ENCODE data around the gene ZC3H7A.

Gene ZC3H7A

GRCh38 chr16:11780991-11781680 lies 15.9 kb downstream of the ZC3H7A start:
- DNase-seq: no peak

DNA sequence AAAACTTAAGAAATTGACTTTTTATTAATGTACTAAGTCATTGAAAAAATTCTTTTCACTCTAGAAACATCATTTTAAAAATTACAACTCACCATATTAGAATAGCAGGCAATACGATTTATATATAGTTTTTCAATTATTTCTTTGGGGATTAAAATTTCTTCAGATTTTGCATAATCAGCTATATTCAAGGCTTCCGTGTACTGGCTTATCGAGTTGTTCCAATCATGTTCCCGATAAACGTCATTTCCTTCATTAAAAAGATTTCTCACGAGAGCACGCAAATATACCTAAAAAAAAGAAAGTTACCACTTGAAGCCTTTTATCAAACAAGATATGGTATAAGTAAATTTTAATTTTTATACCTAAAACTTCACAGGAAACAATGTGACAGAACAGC lies 18.0 kb downstream of the ZC3H7A start:
- DNase-seq: no peak

GRCh38 chr16:11774065-11774626 lies 22.9 kb downstream of the ZC3H7A start:
- DNase-seq: no peak

- DNase-seq: no peak
Observed at GRCh38 chr16:11768849-11769248, 28.2 kb downstream of the ZC3H7A start.

- no peak for DNase-seq
Observed at GRCh38 chr16:11762431-11762830, 34.6 kb downstream of the ZC3H7A start.

DNA sequence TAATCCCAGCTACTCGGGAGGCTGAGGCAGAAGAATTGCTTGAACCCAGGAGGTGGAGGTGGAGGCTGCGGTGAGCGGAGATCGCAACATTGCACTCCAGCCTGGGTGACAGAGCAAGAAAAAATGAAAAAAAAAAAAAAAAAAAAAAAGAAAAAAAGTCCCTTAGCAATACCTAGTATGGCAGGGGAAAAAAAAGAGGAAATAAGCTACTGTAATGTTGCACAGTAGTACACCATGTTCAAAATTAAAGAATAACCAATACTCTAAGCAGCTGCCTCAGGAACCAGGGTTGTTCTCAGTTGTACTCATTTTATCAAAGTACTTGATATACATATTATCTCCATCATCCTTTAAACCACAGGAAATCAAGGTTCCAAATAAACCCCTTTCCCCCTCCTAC lies 37.1 kb downstream of the ZC3H7A start:
- no peak for DNase-seq

GRCh38 chr16:11759163-11759834 lies 37.8 kb downstream of the ZC3H7A start:
- DNase-seq: no peak

GRCh38 chr16:11757671-11758545 lies 39.1 kb downstream of the ZC3H7A start:
- no peak for DNase-seq

DNA sequence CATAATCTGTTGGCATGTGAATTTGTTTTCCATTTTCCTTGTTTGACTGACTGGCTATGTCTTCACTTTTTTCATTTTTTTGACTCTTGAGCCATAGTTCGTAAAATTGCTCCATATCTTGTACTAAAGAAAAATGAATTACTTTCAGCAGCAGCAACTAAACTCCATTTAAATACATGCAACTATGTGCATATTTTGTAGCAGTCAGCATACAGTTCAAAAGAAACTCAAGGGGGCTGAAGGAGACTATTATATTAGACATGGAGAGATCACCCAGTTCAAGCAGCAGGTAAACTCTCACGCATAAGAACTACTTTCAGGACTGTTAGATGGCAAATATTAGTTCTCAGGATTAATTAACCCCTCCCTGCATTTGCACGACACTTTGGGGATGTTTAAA lies 40.8 kb downstream of the ZC3H7A start:
- no peak for DNase-seq

GRCh38 chr16:11755022-11755760 lies 41.9 kb downstream of the ZC3H7A start:
- no peak for DNase-seq

DNA sequence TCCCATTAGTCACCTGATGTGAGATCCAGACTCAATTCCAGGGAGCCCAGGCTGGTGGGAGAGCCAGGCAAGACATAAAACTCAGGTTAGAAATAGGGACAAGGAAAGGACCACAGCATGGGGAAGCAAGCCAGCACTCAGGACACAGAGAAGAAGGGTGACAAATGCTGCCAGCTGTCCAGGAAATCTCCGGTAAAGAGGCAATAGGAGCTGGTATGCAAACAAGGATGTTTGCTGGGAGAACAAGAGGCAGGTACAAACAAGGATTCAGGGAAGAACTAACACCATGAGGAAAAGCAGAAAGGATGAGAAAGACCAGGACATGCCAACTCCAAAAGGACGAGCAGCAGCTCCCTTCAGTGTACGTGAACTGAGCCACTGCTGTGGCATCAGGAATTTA lies 44.2 kb downstream of the ZC3H7A start:
- no peak for DNase-seq

DNA sequence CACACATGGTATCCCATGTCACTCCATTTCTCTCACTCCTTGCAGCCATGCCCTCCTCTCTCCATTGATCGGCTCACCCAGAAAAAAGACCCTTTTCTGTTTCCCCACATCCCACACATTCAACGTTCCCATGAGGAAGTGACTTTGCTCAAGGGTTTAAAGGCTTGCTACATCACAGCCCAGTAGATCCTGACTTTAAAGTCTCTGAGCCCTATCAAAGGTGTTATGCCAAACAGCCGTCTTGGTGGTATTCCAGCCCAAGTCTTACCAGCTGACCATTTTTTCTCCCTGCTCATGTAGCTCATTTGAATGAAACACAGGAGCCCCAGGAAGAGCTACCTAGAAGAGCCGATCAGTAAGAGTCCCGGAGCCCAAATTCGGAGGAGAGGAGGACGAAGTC lies 47.0 kb downstream of the ZC3H7A start:
- no peak for DNase-seq

DNA sequence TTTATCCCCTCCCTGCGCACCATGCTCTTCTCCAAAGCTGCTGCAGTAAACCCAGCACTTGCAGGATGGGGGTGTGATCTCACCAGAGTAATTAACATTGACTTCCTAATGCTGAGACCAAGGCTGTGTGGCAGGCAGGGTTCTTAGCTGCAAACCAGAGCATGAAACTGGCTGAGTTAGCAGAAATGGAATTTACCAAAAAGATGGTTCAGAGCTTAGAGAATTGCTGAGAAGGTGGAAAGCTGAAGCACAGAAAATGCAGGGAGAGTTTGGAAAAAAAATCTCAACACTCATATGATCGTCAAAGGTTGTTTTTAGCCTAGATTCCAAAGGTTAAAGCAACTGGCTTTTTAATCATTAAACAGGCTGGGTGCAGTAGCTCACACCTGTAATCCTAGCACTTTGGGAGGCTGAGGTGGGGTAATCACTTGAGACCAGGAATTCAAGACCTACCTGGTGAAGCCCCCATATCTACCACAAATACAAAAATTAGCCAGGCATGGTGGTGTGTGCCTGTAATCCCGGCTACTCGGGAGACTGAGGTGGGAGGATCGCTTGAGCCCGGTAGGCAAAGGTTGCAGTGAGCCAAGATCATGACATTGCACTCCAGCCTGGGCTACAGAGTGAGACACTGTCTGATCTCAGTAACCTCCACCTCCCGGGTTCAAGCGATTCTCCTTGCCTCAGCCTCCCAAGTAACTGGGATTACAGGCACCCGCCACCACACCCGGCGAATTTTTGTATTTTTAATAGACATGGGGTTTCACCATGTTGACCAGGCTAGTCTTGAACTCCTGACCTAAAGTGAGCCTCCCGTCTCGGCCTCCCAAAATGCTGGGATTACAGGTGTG lies 48.4 kb downstream of the ZC3H7A start:
- no peak for DNase-seq

DNA sequence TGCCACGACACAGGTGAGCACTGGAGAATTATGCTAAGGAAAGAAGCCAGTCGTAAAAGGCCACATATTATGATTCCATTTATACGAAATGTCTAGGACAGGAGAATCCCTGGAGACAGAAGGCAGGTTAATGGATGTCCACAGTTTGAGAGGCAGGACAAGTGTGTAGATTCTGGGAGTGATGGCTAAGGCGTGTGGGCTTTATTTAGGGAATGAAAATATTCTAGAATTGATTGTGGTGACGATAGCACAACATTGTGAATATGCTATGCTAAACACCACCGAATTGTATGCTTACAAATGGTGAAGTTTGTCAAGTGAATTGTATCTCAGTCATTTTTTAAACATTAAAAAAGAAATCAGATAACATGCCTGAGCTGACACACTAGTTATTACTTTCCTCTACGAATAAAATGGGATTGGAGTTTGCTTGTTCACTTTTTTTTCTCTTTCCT lies 49.1 kb downstream of the ZC3H7A start:
- no peak for DNase-seq

DNA sequence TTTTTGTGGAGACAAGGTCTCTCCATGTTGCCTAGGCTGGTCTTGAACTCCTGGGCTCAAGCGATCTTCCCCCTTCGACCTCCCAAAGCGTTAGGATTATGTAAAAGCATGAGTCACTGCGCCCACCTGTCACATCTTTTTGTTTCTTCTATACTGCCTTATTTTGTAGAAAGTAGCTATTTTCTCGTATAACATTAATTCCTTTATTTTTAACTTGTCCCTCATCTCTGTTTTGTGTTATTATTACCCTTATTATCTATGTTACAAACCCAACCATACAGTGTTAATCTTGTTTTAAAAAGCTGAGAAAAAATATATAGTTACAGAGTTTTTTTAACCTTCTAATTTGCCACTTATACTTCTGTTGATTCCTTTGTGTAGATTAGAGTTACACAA lies 53.0 kb downstream of the ZC3H7A start:
- no peak for DNase-seq

GRCh38 chr16:11743308-11744074 lies 53.6 kb downstream of the ZC3H7A start:
- DNase-seq: peak in 7 of 56 donors; percentile 11 to 33 (median 23)

DNA sequence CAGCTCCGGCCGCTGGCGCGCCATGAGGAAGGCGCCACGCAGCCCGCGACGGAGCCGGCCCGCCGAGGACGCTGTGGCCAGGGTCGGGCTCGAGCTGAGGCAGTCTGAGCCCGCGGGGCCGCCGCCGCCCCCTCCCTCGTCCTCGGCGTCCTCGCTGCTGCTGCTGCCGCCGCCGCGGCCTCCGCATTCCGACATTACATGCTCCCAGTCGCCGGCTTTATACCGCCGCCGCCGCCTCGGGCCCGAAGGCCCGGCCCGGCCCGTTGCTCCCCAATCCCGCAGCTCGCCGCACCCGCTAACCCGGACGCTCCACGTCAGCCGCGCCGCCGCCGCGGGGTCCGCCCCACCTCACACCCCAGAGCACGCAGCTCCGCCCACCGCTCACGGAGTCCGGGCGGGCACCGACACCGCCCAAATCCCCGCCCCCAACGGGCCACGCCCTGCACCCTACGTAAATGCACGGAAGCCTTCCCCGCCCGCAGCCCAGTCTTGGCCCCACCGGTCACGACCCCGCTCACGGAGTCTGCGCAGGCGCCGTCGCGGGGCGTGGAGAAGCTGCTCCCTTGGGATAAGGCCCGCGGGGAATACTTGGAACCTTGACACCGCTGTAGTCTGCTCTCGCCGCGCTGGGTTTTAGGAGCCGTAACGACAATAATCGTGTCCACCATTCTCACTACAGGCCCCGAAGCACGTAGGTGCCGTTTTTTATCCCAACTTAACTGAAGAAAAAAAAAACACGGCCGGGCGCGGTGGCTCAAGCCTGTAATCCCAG lies 54.3 kb downstream of the ZC3H7A start, which contains the start of gene TXNDC11:
TSS of gene TXNDC11 (minus strand) at position 322 of the 772 bp plus-strand sequence. CDS start at position 195, 127 bp downstream.
- peak; percentile 86 to 100 (median 98) for DNase-seq

DNA sequence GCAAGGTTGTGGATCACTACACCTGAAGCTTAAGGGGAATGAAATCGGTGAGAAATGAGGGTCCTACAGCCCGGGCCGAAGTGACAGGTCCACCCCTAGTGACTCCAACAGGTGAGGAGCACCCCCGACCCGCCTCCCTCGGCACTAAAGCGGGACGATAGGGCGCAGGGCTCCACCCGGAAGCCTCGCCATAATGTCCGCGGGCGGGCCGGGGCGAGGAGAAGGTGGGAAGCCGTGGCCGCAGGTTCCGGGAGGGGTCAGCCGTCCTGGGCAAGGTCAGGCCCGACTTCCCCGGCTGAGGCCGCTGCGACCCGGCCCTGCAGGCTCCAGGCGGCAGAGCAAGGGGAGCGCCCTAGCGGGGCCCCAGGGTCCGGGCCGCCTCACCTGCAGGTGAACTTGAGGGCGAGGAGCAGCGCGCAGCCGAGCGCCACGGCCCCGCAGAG lies 54.9 kb downstream of the ZC3H7A start:
- DNase-seq: peak in 19 of 56 donors; percentile 19 to 62 (median 46)
